Vagina (tissue), 2 donors: ENCODE results near the gene MYO19.
A peak's percentile ranks its signal among the peaks of the same experiment; 100 is the strongest.

ENCODE experiments used
- POLR2A ChIP-seq, 2 donors: fragments of 450-650 bp; IDR thresholded peaks; one replicate each; pipeline ENCODE4 v1.6.1; 2017; ENCODE audit warnings: antibody characterized with exemption in 2 of 2, mild to moderate bottlenecking in 2 of 2, moderate library complexity in 2 of 2
- POLR2AphosphoS5 ChIP-seq, 2 donors: sonication (generic); formaldehyde crosslinking; IDR thresholded peaks; one replicate each; pipeline ENCODE4 v1.9.0; 2017; ENCODE audit warnings: antibody characterized with exemption in 2 of 2, mild to moderate bottlenecking in 2 of 2, low read depth in 1 of 2; ENCODE audit not compliant: insufficient read depth in 1 of 2
- TF ChIP-seq, protein P1 (sequence below), 3 experiments: fragments of 450-650 bp in 2 of 3; fragments of 200-600 bp in 1 of 3; sonication (generic) in 1 of 3; IDR thresholded peaks; one replicate each; pipeline ENCODE4 v1.5.1; 2017 to 2019; ENCODE audit warnings: antibody characterized with exemption in 3 of 3, mild to moderate bottlenecking in 2 of 3, moderate library complexity in 2 of 3

DNA sequence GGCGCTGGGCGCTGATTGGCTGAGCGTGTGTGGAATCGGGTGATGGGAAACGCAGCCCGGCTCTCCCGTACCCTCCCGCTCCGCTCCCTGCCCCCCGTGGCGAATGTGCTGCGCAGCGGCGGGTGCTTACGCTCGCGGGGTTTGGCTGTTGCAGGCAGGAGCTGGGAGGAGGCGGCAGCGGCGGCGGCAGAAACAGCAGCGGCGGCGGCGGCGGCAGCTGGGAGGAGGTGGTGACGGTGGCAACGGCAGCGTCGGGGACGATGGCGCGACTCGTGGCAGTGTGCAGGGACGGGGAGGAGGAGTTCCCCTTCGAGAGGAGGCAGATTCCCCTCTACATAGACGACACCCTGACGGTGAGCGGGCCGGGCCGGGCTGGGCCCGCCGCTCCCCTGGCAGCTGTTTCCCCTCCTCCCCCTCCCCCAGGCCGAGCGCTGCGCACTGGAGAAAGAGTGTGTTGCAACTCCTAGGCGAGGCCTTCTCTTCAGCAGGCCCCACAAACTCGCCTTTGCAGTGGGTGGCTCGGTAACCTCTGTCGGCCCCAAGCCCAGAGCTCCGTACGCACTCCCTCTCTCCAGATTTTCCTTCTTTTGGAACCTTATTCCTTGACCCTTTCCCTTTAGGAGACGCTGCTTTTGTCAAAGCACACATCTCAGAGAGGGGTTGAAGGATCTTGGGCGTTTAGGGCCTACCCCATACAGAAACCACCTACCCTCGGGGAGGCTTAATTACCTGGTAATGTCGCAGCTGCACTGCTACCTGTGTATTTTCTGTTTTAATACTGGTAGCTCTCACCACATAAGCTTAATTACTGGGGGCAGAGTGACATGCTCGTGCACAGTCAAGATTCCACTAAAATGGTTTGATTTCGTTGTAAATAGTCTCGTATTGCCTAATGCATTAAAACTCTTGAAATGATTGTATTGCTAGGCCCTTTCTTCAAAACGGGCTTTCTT is 11.1 kb upstream of the MYO19 start:
- TF ChIP-seq, protein P1, sequence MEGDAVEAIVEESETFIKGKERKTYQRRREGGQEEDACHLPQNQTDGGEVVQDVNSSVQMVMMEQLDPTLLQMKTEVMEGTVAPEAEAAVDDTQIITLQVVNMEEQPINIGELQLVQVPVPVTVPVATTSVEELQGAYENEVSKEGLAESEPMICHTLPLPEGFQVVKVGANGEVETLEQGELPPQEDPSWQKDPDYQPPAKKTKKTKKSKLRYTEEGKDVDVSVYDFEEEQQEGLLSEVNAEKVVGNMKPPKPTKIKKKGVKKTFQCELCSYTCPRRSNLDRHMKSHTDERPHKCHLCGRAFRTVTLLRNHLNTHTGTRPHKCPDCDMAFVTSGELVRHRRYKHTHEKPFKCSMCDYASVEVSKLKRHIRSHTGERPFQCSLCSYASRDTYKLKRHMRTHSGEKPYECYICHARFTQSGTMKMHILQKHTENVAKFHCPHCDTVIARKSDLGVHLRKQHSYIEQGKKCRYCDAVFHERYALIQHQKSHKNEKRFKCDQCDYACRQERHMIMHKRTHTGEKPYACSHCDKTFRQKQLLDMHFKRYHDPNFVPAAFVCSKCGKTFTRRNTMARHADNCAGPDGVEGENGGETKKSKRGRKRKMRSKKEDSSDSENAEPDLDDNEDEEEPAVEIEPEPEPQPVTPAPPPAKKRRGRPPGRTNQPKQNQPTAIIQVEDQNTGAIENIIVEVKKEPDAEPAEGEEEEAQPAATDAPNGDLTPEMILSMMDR (IDR thresholded peaks at IDR 0.05): peak in 1 of 3 experiments; percentile 5
- peak in 1 of 2 donors; percentile 56 for TF ChIP-seq POLR2A (IDR thresholded peaks at IDR 0.05)
- TF ChIP-seq POLR2AphosphoS5 (IDR thresholded peaks at IDR 0.05; ENCODE audit: insufficient read depth in 1 of 2, low read depth in 1 of 2): peak; percentile 16 to 47
